ENCODE results near the gene VCPKMT. TPM values are rescaled to one million over a fixed set of nuclear protein-coding genes. Genes with fewer than 3 reads are reported as not detected.

The VCPKMT gene
- total and polyA plus RNA-seq, 7 donors: 3.5 to 12.2 (median 8.3) TPM

GRCh38 chr14:50088117-50088515, 28.3 kb downstream of the VCPKMT start:
- no peak for DNase-seq
- H3K4me1 ChIP-seq: peaks cover 0 to 5% (median 2%) of the 10 kb centered on the region in 4 donors
- H3K27ac ChIP-seq: no peak overlapping the region
- H3K36me3 ChIP-seq: no peaks in the 10 kb centered on the region
- no peaks in the 10 kb centered on the region for H3K9me3 ChIP-seq
- no peak overlapping the region for H3K4me3 ChIP-seq
- intact Hi-C loops (cut with DNase I): no loop called here
- TF ChIP-seq EP300 (IDR thresholded peaks at IDR 0.05) (no peak), CTCF (IDR thresholded peaks at IDR 0.05) (no peak), POLR2AphosphoS5 (IDR thresholded peaks at IDR 0.05) (no peak), POLR2A (IDR thresholded peaks at IDR 0.05) (no peak)
- WGBS, 2 donors: 85 to 91% methylated on average over 2 of the region's 2 CpGs
- no peaks in the 10 kb centered on the region for H3K27me3 ChIP-seq

- Histone ChIP-seq H3K4me1 (peaks cover 0 to 5% (median 2%) of the 10 kb centered on the region in 4 donors), H3K27me3 (no peaks in the 10 kb centered on the region), H3K36me3 (no peaks in the 10 kb centered on the region), H3K27ac (no peak overlapping the region), H3K9me3 (no peaks in the 10 kb centered on the region), H3K4me3 (no peak overlapping the region)
- DNase-seq: no peak
- WGBS, 2 donors: 44 to 49% methylated on average over 1 of the region's 1 CpG
- intact Hi-C loops (cut with DNase I): no loop called here
- TF ChIP-seq POLR2A (IDR thresholded peaks at IDR 0.05): no peak
- no peak for TF ChIP-seq CTCF (IDR thresholded peaks at IDR 0.05)
- no peak for TF ChIP-seq EP300 (IDR thresholded peaks at IDR 0.05)
- TF ChIP-seq POLR2AphosphoS5 (IDR thresholded peaks at IDR 0.05): no peak
Measured at GRCh38 chr14:50087341-50088116, 28.8 kb downstream of the VCPKMT start.

- DNase-seq: no peak
- Histone ChIP-seq H3K27ac (no peak overlapping the region), H3K36me3 (no peaks in the 10 kb centered on the region), H3K9me3 (no peaks in the 10 kb centered on the region), H3K27me3 (no peaks in the 10 kb centered on the region), H3K4me3 (no peak overlapping the region), H3K4me1 (peaks cover 0 to 5% (median 2%) of the 10 kb centered on the region in 4 donors)
- TF ChIP-seq POLR2AphosphoS5 (IDR thresholded peaks at IDR 0.05) (no peak), POLR2A (IDR thresholded peaks at IDR 0.05) (no peak), CTCF (IDR thresholded peaks at IDR 0.05) (no peak), EP300 (IDR thresholded peaks at IDR 0.05) (no peak)
- WGBS, 2 donors: 92 to 95% methylated on average over 2 of the region's 2 CpGs
- intact Hi-C loops (cut with DNase I): no loop called here
Measured at GRCh38 chr14:50086321-50086711, 30.1 kb downstream of the VCPKMT start.

- TF ChIP-seq CTCF (IDR thresholded peaks at IDR 0.05) (no peak), POLR2A (IDR thresholded peaks at IDR 0.05) (no peak), POLR2AphosphoS5 (IDR thresholded peaks at IDR 0.05) (no peak), EP300 (IDR thresholded peaks at IDR 0.05) (no peak)
- Histone ChIP-seq H3K27ac (no peak overlapping the region), H3K9me3 (no peaks in the 10 kb centered on the region), H3K36me3 (no peaks in the 10 kb centered on the region), H3K4me3 (no peak overlapping the region), H3K27me3 (no peaks in the 10 kb centered on the region), H3K4me1 (peaks cover 0 to 5% (median 2%) of the 10 kb centered on the region in 4 donors)
- no peak for DNase-seq
- intact Hi-C loops (cut with DNase I): no loop called here
- 58 to 86% methylated on average over 10 of the region's 10 CpGs for WGBS, 2 donors
Measured at GRCh38 chr14:50085570-50086320, 30.6 kb downstream of the VCPKMT start.

Measured in sigmoid colon (tissue), 7 donors.